CD4-positive, alpha-beta T cell (primary cell): Measurements from ENCODE around the gene QPCTL. TPM values are rescaled to one million over a fixed set of nuclear protein-coding genes. Genes with fewer than 3 reads are reported as not detected.
A peak's percentile ranks its signal among the peaks of the same experiment; 100 is the strongest.

Experiments
- ATAC-seq: fragments of 200-7000 bp; cut with Tn5 transposase; one replicate; pipeline ENCODE4 v1.10.0; 2022; ENCODE audit warnings: mild to moderate bottlenecking; ENCODE audit not compliant: poor library complexity
- CTCF ChIA-PET: fragments of 350-600 bp; sonication (Branson Sonifier 250); formaldehyde crosslinking; loops from one replicate; lab custom pipeline; 2021; ENCODE audit warnings: antibody characterized with exemption, inconsistent platforms; lab: Charles Lee
- POLR2A ChIA-PET: fragments of 350-600 bp; sonication (Branson Sonifier 250); formaldehyde crosslinking; loops from one replicate; lab custom pipeline; 2021; ENCODE audit warnings: antibody characterized with exemption, inconsistent platforms; lab: Charles Lee
- DNase-seq, 14 experiments: peaks; one replicate each; pipeline ENCODE4 v3.0.0-alpha.2; 2013 to 2020; ENCODE audit warnings: mixed read lengths in 2 of 14
- H3K27ac ChIP-seq, 2 donors: one replicate each; pipeline versions ENCODE4 v1.5.1 to v1.7.0; 2013; ENCODE audit warnings: low read length in 2 of 2, low read depth in 1 of 2, mild to moderate bottlenecking in 1 of 2
- H3K27me3 ChIP-seq, 2 experiments: 1 replicate in 1 of 2; 2 replicates in 1 of 2; pipeline versions ENCODE4 v1.6.1 to v1.7.0; 2013; ENCODE audit warnings: low read length in 2 of 2, control low read depth in 1 of 2, mild to moderate bottlenecking in 1 of 2, moderate library complexity in 1 of 2; ENCODE audit not compliant: insufficient read depth in 2 of 2, control insufficient read depth in 1 of 2
- H3K36me3 ChIP-seq: one replicate; pipeline ENCODE4 v1.6.1; 2013; ENCODE audit warnings: low read length, control low read depth; ENCODE audit not compliant: insufficient read depth
- H3K4me1 ChIP-seq: one replicate; pipeline ENCODE4 v1.6.1; 2013; ENCODE audit warnings: low read length, control low read depth; ENCODE audit not compliant: insufficient read depth
- H3K4me3 ChIP-seq: one replicate; pipeline ENCODE4 v1.5.1; 2013; ENCODE audit warnings: mild to moderate bottlenecking, low read length, moderate library complexity
- H3K9me3 ChIP-seq, 2 experiments: 1 replicate in 1 of 2; 2 replicates in 1 of 2; pipeline versions ENCODE4 v1.6.1 to v1.7.0; 2013; ENCODE audit warnings: low read length in 2 of 2, mild to moderate bottlenecking in 2 of 2, control low read depth in 1 of 2, moderate library complexity in 1 of 2; ENCODE audit not compliant: control insufficient read depth in 1 of 2, insufficient read depth in 1 of 2
- H3K27ac Mint-ChIP-seq: one replicate; pipeline ENCODE4 v1.8.0; 2020; ENCODE audit warnings: mixed read lengths
- H3K27me3 Mint-ChIP-seq: one replicate; pipeline ENCODE4 v1.8.0; 2021; ENCODE audit warnings: mixed read lengths
- H3K36me3 Mint-ChIP-seq: one replicate; pipeline ENCODE4 v1.8.0; 2021; ENCODE audit warnings: low read depth, mixed read lengths
- H3K4me1 Mint-ChIP-seq: one replicate; pipeline ENCODE4 v1.8.0; 2021; ENCODE audit warnings: low read depth, mixed read lengths
- H3K4me3 Mint-ChIP-seq: one replicate; pipeline ENCODE4 v1.8.0; 2020; ENCODE audit warnings: mild to moderate bottlenecking, mixed read lengths
- H3K9me3 Mint-ChIP-seq: one replicate; pipeline ENCODE4 v1.8.0; 2020; ENCODE audit warnings: mixed read lengths
- intact Hi-C, 2 experiments: fragments of 100-400 bp; cut with DNase I in 1 of 2; cut with micrococcal nuclease in 1 of 2; formaldehyde crosslinking; loops; one replicate each; pipeline versions ENCODE4 v1.15.1 to v1.9.0; 2023 to 2025; cut with DNase I, micrococcal nuclease
- total RNA-seq, 174 experiments: library from RNA in 2 of 174; stranded (reverse) in 2 of 174; gene quantifications; one replicate each; pipeline ENCODE4 v1.2.3 and lab custom pipeline; 2021 to 2026
- TF ChIP-seq, protein P1 (sequence below): fragments of 200-600 bp; IDR thresholded peaks from one replicate; pipeline ENCODE4 v1.8.0; 2022; ENCODE audit warnings: antibody characterized with exemption, mild to moderate bottlenecking

Gene QPCTL
- total RNA-seq, 2 experiments from 2014 or later, result 3.7 to 5.0 TPM

DNA sequence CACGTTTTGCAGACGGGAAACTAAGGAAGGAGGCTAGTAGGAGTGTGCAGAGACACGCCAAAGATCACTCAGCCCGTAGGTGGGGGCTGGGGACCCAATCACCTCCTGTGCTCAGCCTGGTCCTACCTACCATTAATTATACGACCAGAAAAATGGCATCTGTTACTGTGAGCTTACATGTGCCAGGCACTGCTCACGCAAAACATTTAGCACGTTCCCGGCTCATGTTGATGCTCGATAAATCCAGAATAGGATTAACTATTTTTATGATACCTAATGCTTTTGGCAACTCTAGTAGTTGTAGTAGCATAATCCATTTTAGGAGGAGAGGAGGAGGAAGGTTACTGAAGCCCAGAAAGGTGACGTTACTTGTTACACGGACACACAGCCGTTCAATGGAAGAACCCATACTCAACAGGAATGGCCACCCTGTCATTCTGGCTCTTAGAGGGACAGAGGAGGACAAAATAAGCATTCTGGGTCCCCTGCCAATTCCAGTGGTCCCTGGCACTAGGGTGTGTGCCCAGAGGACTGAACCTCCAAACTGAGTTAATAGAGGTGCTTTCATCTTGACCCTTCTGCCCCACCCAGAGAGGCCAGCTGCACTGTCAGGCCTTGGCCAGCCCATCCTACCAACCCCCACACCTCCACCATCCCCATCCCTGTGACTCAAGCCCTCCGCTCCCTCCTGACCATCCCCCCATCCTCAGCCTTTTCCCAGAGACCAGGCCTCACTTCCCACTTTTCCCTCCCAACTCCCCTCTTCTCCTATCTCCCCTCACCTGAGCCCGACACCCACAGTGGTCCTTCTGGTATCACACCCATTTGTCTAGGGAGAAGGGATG is 48.3 kb upstream of the QPCTL start:
- H3K27ac Mint-ChIP-seq, result no peak overlapping the region

DNA sequence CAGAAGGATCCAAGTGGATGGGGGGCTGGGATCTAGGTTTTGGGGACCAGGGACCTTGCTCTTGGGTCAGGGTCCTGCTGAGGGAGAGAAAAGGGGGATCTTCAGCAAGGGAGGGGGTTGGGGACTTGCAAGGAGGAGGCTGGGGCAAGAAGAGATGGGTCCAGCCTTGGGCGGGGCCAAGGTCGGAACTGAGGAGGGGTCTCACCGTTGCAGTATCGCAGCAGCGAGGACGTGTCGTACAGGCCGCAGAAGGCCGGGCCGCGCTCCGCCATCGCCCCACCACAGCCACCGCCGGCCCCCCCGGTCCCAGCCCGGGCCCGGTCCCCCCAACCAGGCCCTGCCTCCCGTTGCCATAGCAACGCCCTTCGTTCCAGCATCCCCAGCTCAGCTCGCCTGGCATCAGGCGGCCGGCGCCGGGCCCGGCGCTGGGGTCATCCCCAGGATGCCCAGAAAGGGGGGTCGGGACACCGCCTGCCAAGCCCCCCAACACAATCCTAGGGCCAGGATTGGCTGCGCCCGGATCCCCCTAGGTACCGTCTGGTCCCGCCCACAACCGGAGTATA is 47.3 kb upstream of the QPCTL start:
- H3K27me3 Mint-ChIP-seq, result no peaks in the 10 kb centered on the region
- ChIA-PET CTCF (interaction anchor here (0.8 to 1.9 kb wide), 4 partner anchors 37 to 206 kb away, joined by 3 to 8 read pairs (median 4); partner anchors contain the start of gene QPCTL), POLR2A (interaction anchor here (0.7 to 1.3 kb wide), 10 partner anchors 23 to 258 kb away, joined by 3 to 4 read pairs (median 4); partner anchors contain the start of genes DMWD, GIPR, GPR4 and MYPOP)
- no peaks in the 10 kb centered on the region for H3K27me3 ChIP-seq
- H3K4me3 Mint-ChIP-seq, result peak overlapping the region; percentile 86
- peaks cover 47% of the 10 kb centered on the region for H3K4me1 Mint-ChIP-seq
- no peaks in the 10 kb centered on the region for H3K36me3 ChIP-seq
- H3K27ac Mint-ChIP-seq, result peak overlapping the region; percentile 79
- no peak for ATAC-seq
- peaks cover 56% of the 10 kb centered on the region for H3K4me1 ChIP-seq
- no peak for DNase-seq
- H3K36me3 Mint-ChIP-seq, result no peaks in the 10 kb centered on the region
- H3K27ac ChIP-seq, result no peak overlapping the region
- H3K4me3 ChIP-seq, result peak overlapping the region; percentile 51
- TF ChIP-seq, protein P1, sequence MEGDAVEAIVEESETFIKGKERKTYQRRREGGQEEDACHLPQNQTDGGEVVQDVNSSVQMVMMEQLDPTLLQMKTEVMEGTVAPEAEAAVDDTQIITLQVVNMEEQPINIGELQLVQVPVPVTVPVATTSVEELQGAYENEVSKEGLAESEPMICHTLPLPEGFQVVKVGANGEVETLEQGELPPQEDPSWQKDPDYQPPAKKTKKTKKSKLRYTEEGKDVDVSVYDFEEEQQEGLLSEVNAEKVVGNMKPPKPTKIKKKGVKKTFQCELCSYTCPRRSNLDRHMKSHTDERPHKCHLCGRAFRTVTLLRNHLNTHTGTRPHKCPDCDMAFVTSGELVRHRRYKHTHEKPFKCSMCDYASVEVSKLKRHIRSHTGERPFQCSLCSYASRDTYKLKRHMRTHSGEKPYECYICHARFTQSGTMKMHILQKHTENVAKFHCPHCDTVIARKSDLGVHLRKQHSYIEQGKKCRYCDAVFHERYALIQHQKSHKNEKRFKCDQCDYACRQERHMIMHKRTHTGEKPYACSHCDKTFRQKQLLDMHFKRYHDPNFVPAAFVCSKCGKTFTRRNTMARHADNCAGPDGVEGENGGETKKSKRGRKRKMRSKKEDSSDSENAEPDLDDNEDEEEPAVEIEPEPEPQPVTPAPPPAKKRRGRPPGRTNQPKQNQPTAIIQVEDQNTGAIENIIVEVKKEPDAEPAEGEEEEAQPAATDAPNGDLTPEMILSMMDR, result no peak
- intact Hi-C loops, result no loop called here
- H3K9me3 ChIP-seq, result no peaks in the 10 kb centered on the region
- H3K9me3 Mint-ChIP-seq, result no peaks in the 10 kb centered on the region

More for the DNA sequence above, 48.3 kb upstream of the QPCTL start:
- peaks cover 52% of the 10 kb centered on the region for H3K4me1 Mint-ChIP-seq
- peaks cover 65% of the 10 kb centered on the region for H3K4me1 ChIP-seq
- intact Hi-C loops, result loop anchor here (1.0 to 5.0 kb wide), 7 partner anchors 37 to 217 kb away; partner anchors contain the start of genes QPCTL (in 1 of the 2), SNRPD2 (in 1 of the 2) and VASP (in 1 of the 2)
- H3K36me3 Mint-ChIP-seq, result no peaks in the 10 kb centered on the region
- no peaks in the 10 kb centered on the region for H3K36me3 ChIP-seq
- no peaks in the 10 kb centered on the region for H3K9me3 Mint-ChIP-seq
- CTCF ChIA-PET, result interaction anchor here (1.4 to 3.9 kb wide), 4 partner anchors 25 to 204 kb away, joined by 6 to 35 read pairs (median 14); partner anchors contain the start of gene GIPR
- no peaks in the 10 kb centered on the region for H3K27me3 Mint-ChIP-seq
- no peak for ATAC-seq
- no peaks in the 10 kb centered on the region for H3K27me3 ChIP-seq
- TF ChIP-seq, protein P1, result no peak
- POLR2A ChIA-PET, result interaction anchor here (1.1 kb wide), 1 partner anchor 148 kb away, joined by 3 read pairs; the partner anchor contains the start of gene RTN2
- H3K4me3 Mint-ChIP-seq, result peak overlapping the region; percentile 12
- H3K27ac ChIP-seq, result no peak overlapping the region
- peak in 1 of 14 experiments; percentile 40 for DNase-seq
- H3K9me3 ChIP-seq, result no peaks in the 10 kb centered on the region
- no peak overlapping the region for H3K4me3 ChIP-seq

DNA sequence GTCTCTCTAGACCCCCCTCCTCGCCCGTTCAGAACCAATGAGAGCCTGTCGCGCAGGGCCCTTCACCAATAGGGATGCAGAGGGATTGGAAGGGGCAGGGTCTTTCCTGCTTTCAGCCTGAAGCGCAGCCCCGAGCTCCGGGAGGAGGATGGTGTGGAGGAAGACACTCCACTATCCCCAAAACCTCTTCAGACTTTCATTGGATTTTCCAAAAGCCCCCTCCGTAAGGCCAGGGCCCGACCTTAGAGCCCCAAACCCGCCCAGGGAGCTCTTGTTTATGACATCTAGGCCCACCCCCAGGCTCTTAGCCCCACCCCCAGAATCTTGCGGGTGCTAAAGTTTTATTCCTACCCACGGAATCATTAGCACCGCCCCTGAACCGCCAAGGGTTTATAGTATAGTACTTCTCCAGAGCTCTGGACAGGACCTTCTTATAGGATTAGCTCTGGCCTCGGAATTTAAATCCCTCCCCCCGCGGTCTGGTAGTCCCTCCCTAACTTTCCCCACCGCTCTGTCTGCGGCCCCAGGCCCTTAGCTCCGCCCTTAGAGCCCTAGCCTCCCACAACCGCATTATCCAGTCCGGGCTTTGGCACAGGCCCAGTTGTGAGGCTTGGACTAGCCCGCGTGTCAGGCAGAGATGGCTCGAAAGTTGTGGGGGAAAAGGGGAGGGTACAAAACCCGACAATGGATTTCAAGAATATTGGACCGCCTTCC is 46.7 kb upstream of the QPCTL start:
- no peaks in the 10 kb centered on the region for H3K27me3 ChIP-seq
- Mint-ChIP-seq H3K36me3 (no peaks in the 10 kb centered on the region), H3K27me3 (no peaks in the 10 kb centered on the region), H3K9me3 (no peaks in the 10 kb centered on the region), H3K4me3 (peak overlapping the region; percentile 86), H3K4me1 (peaks cover 44% of the 10 kb centered on the region), H3K27ac (peak overlapping the region; percentile 79)
- TF ChIP-seq, protein P1, result no peak
- peak overlapping the region; percentile 51 for H3K4me3 ChIP-seq
- H3K36me3 ChIP-seq, result no peaks in the 10 kb centered on the region
- DNase-seq (peak; percentile 51 to 90 (median 64)), ATAC-seq (peak; percentile 65)
- ChIA-PET CTCF (interaction anchor here (0.8 to 1.9 kb wide), 4 partner anchors 36 to 206 kb away, joined by 3 to 8 read pairs (median 4); partner anchors contain the start of gene QPCTL), POLR2A (interaction anchor here (0.7 to 1.3 kb wide), 10 partner anchors 23 to 257 kb away, joined by 3 to 4 read pairs (median 4); partner anchors contain the start of genes DMWD, GIPR, GPR4 and MYPOP)
- H3K4me1 ChIP-seq, result peaks cover 51% of the 10 kb centered on the region
- H3K27ac ChIP-seq, result no peak overlapping the region
- no peaks in the 10 kb centered on the region for H3K9me3 ChIP-seq
- intact Hi-C loops, result no loop called here
